Measurements from ENCODE around the gene GATB. TPM values are rescaled to one million over a fixed set of nuclear protein-coding genes. Genes with fewer than 3 reads are reported as not detected.

The GATB gene
- total and polyA plus RNA-seq, 2 donors (not counting 1 experiment from before 2014, with no cell fraction given): 11.6 to 19.2 TPM

DNA sequence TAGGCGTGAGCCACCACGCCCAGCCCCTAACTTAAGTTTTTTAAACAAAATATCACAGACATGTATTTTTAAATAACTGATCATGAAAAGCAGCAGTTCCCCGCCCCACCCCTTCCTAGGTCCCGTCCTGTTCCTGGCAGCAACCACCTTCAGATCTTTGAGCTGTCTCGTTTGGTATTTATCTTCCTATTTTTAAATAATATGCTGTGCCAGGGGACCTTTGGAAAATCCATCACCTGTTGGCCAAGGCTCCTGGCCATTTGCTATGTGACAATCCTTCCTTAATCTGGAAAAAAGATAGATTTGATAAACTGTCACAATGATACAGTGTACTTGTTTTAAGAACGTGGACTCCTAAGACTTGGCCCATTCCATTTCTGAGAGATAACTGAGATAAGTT lies 10.7 kb downstream of the GATB start:
- Mint-ChIP-seq H3K9me3 (ENCODE audit: insufficient read depth) (no peaks in the 10 kb centered on the region), H3K4me1 (no peaks in the 10 kb centered on the region), H3K27ac (no peak overlapping the region), H3K4me3 (no peak overlapping the region), H3K27me3 (no peaks in the 10 kb centered on the region)
- CTCF ChIA-PET: no interaction called here
- POLR2A ChIA-PET: no interaction called here
- Histone ChIP-seq H3K27me3 (replicated peaks in 1 of 4; ENCODE audit: control extremely low read depth in 1 of 4, control insufficient read depth in 3 of 4, insufficient read depth in 4 of 4, low read length in 3 of 4) (no peaks in the 10 kb centered on the region), H3K4me2 (replicated peaks; ENCODE audit: low read depth, low read length, poor library complexity, severe bottlenecking) (no peak overlapping the region), H3K9me3 (ENCODE audit: control extremely low read depth in 1 of 3, control insufficient read depth in 2 of 3, insufficient read depth in 1 of 3, low read length in 2 of 3) (no peaks in the 10 kb centered on the region), H3K9ac (ENCODE audit: low read length) (no peak overlapping the region), H2AFZ (ENCODE audit: insufficient read depth, low read depth, low read length, poor library complexity, severe bottlenecking) (no peak overlapping the region), H4K20me1 (ENCODE audit: control insufficient read depth, insufficient read depth, low read length, poor library complexity, severe bottlenecking) (no peaks in the 10 kb centered on the region), H3K27ac (ENCODE audit: low read length in 2 of 2) (no peak overlapping the region), H3K4me3 (ENCODE audit: control extremely low read depth in 1 of 5, extremely low read depth in 1 of 5, insufficient read depth in 1 of 5, low read depth in 2 of 5, low read length in 4 of 5) (no peak overlapping the region), H3K36me3 (replicated peaks in 1 of 2; ENCODE audit: control extremely low read depth in 1 of 2, control insufficient read depth in 1 of 2, extremely low read depth in 1 of 2, insufficient read depth in 2 of 2, low read length in 1 of 2) (peaks cover 8 to 18% of the 10 kb centered on the region in 2 experiments), H3K79me2 (ENCODE audit: control insufficient read depth, insufficient read depth, low read length) (no peaks in the 10 kb centered on the region), H3K4me1 (ENCODE audit: control insufficient read depth in 2 of 2, insufficient read depth in 2 of 2, low read length in 2 of 2) (no peaks in the 10 kb centered on the region)
- TF ChIP-seq, protein P1, sequence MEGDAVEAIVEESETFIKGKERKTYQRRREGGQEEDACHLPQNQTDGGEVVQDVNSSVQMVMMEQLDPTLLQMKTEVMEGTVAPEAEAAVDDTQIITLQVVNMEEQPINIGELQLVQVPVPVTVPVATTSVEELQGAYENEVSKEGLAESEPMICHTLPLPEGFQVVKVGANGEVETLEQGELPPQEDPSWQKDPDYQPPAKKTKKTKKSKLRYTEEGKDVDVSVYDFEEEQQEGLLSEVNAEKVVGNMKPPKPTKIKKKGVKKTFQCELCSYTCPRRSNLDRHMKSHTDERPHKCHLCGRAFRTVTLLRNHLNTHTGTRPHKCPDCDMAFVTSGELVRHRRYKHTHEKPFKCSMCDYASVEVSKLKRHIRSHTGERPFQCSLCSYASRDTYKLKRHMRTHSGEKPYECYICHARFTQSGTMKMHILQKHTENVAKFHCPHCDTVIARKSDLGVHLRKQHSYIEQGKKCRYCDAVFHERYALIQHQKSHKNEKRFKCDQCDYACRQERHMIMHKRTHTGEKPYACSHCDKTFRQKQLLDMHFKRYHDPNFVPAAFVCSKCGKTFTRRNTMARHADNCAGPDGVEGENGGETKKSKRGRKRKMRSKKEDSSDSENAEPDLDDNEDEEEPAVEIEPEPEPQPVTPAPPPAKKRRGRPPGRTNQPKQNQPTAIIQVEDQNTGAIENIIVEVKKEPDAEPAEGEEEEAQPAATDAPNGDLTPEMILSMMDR (IDR thresholded peaks at IDR 0.05): no peak
- no peak for TF ChIP-seq EZH2 (IDR thresholded peaks at IDR 0.05; ENCODE audit: borderline replicate concordance, insufficient read depth, low read depth, low read length, poor library complexity, severe bottlenecking)
- 100% methylated on average over 3 of the region's 6 CpGs for WGBS (ENCODE audit: insufficient coverage)
- intact Hi-C loops (cut with micrococcal nuclease): no loop called here
- DNase-seq (no peak), ATAC-seq (ENCODE audit: low read depth) (no peak)

DNA sequence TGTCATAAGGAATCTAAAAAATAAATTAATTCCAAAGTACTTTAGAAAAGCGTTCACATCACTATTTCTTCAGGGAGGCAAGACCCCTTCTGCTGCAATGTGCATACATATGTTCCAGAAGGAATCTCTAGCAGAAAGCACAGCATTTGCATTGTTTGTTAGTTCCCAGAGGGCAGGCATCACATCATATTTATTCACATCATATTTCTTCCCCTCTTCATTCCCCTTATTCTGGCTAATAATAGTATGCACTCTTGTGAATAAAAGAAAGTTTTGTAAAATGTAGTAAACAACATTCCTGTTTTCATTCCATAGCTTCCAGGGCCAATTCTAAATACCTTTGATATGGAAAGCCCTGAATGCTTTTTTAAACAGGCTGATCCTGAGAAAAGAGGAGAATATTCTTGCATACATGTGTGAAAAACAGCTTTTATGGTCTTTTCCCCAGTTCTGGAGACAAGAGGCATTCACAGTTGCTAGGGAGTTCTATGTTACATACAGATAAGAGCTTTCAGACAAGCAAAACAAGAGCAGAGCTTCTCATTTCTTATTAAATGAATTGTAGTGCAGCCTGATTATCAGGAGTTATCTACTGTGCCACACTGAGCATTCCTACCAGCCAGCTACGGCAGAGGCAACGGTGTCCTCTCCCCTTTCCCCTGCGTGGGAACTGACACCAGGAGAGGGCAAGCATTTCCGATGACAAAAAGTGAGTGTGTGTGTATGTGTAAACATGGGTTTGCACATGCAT lies 15.2 kb downstream of the GATB start:
- Histone ChIP-seq H3K36me3 (replicated peaks in 1 of 2; ENCODE audit: control extremely low read depth in 1 of 2, control insufficient read depth in 1 of 2, extremely low read depth in 1 of 2, insufficient read depth in 2 of 2, low read length in 1 of 2) (peaks cover 1 to 15% of the 10 kb centered on the region in 2 experiments), H3K27ac (ENCODE audit: low read length in 2 of 2) (no peak overlapping the region), H4K20me1 (ENCODE audit: control insufficient read depth, insufficient read depth, low read length, poor library complexity, severe bottlenecking) (no peaks in the 10 kb centered on the region), H3K4me2 (replicated peaks; ENCODE audit: low read depth, low read length, poor library complexity, severe bottlenecking) (no peak overlapping the region), H3K9me3 (ENCODE audit: control extremely low read depth in 1 of 3, control insufficient read depth in 2 of 3, insufficient read depth in 1 of 3, low read length in 2 of 3) (no peaks in the 10 kb centered on the region), H3K9ac (ENCODE audit: low read length) (no peak overlapping the region), H2AFZ (ENCODE audit: insufficient read depth, low read depth, low read length, poor library complexity, severe bottlenecking) (no peak overlapping the region), H3K4me1 (ENCODE audit: control insufficient read depth in 2 of 2, insufficient read depth in 2 of 2, low read length in 2 of 2) (no peaks in the 10 kb centered on the region), H3K4me3 (ENCODE audit: control extremely low read depth in 1 of 5, extremely low read depth in 1 of 5, insufficient read depth in 1 of 5, low read depth in 2 of 5, low read length in 4 of 5) (no peak overlapping the region), H3K27me3 (replicated peaks in 1 of 4; ENCODE audit: control extremely low read depth in 1 of 4, control insufficient read depth in 3 of 4, insufficient read depth in 4 of 4, low read length in 3 of 4) (no peaks in the 10 kb centered on the region), H3K79me2 (ENCODE audit: control insufficient read depth, insufficient read depth, low read length) (peaks cover 3% of the 10 kb centered on the region)
- TF ChIP-seq, protein P1 (IDR thresholded peaks at IDR 0.05): no peak
- no peak for TF ChIP-seq EZH2 (IDR thresholded peaks at IDR 0.05; ENCODE audit: borderline replicate concordance, insufficient read depth, low read depth, low read length, poor library complexity, severe bottlenecking)
- ATAC-seq (ENCODE audit: low read depth) (no peak), DNase-seq (no peak)
- 90% methylated on average over 1 of the region's 5 CpGs for WGBS (ENCODE audit: insufficient coverage)
- ChIA-PET CTCF (no interaction called here), POLR2A (no interaction called here)
- H3K27ac Mint-ChIP-seq: no peak overlapping the region
- intact Hi-C loops (cut with micrococcal nuclease): no loop called here
- no peaks in the 10 kb centered on the region for H3K9me3 Mint-ChIP-seq (ENCODE audit: insufficient read depth)
- H3K27me3 Mint-ChIP-seq: no peaks in the 10 kb centered on the region
- no peaks in the 10 kb centered on the region for H3K4me1 Mint-ChIP-seq
- no peak overlapping the region for H3K4me3 Mint-ChIP-seq
